ENCODE results near the gene IGFN1. TPM values are rescaled to one million over a fixed set of nuclear protein-coding genes. Genes with fewer than 3 reads are reported as not detected.
A peak's percentile ranks its signal among the peaks of the same experiment; 100 is the strongest.

IGFN1 gene
- total and polyA plus RNA-seq, 9 of the 15 experiments (the other 6 are each of a cell fraction or from before 2014, with no cell fraction given) = 0.04 TPM; not detected in 8

DNA sequence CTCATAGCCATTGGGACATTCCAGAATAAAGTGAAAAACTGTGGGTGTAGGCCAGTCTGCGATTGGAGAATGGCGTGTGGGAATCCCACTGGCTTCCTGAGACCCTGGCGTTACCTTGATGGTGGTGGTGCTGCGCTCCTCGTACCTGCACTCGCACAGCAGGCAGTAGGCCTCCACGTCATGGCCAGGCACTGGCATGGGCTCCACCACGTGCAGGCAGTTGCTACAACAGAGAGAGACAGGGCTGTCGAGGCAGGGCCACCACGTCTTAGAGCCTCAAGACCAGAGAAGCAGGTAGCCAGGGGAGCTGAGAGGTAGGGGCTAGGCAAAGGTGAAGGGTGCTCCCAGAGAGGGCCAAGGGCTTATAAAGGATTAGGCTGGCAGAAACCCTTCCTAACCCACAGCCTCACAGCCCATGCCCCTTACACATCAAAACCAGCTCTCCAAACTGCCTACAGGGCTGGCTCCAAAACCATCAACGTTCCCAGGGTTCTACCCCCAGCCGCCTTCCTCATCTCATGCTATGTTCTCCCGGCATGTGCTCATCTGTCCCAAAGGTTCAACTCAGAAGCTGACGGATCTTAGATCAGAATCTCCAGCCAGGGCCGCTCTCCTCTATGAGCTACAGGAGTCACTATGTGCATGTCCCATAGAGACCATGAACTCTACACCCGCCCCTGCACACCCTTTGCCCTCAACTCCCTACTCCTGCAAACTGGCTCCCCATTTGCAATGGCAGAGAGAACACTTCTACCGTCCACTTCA is 43.8 kb upstream of the IGFN1 start:
- no TSS peak for BruUV-seq (replicated peaks)

More for the DNA sequence above, 43.8 kb upstream of the IGFN1 start:
- Histone ChIP-seq H3K4me1 (replicated peaks in 1 of 2; ENCODE audit: control insufficient read depth in 2 of 2, insufficient read depth in 2 of 2, low read length in 2 of 2) (peaks cover 0 to 4% of the 10 kb centered on the region in 2 experiments; a peak in 3 of 5 replicates), H3K9ac (ENCODE audit: insufficient read depth in 1 of 2, low read depth in 2 of 2, low read length in 2 of 2) (0 out of 4 replicates have a peak overlapping the region, but pooled peaks of 1 of the 2 experiments have one; percentile 2), H2AFZ (ENCODE audit: low read depth, low read length) (no peak overlapping the region), H3K4me3 (no peak overlapping the region), H3K79me2 (ENCODE audit: control insufficient read depth, insufficient read depth, low read length) (no peaks in the 10 kb centered on the region), H3K9me1 (ENCODE audit: control insufficient read depth, insufficient read depth, low read length) (no peaks in the 10 kb centered on the region), H4K20me1 (replicated peaks; ENCODE audit: control insufficient read depth, insufficient read depth, low read length) (peaks cover 6% of the 10 kb centered on the region; the same call in 1 of the 2 replicates), H3K4me2 (ENCODE audit: insufficient read depth, low read length) (no peak overlapping the region), H3K27ac (ENCODE audit: extremely low read depth, low read depth, low read length) (no peak overlapping the region), H3K36me3 (ENCODE audit: control insufficient read depth, insufficient read depth, low read length) (peaks cover 100% of the 10 kb centered on the region), H3K27me3 (ENCODE audit: control insufficient read depth in 2 of 2, insufficient read depth in 2 of 2, low read length in 2 of 2) (no peaks in the 10 kb centered on the region), H3K9me3 (replicated peaks; ENCODE audit: control insufficient read depth, insufficient read depth, low read depth, low read length) (no peaks in the 10 kb centered on the region)
- ChIA-PET POLR2A (interaction anchor here (0.7 to 1.0 kb wide), 4 partner anchors 11 to 70 kb away, joined by 3 to 5 read pairs (median 4); no protein-coding TSS in a partner anchor), CTCF (ENCODE audit: low intra/inter-chr PET ratio) (no interaction called here)
- DNase-seq (ENCODE audit: extremely low read depth in 1 of 4, low spot score in 3 of 4) = no peak
- no peak for FAIRE-seq
- ATAC-seq = no peak
- WGBS (ENCODE audit: insufficient coverage, low coverage, missing lambda C conversion rate) = 77% methylated on average over 17 of the region's 17 CpGs
- intact Hi-C loops (cut with micrococcal nuclease) = no loop called here
- TF ChIP-seq RBFOX2 (IDR thresholded peaks at IDR 0.05; ENCODE audit: low read depth, low read length) = peak; percentile 37; the same call in 1 of the 2 replicates
- TF ChIP-seq, protein P1, sequence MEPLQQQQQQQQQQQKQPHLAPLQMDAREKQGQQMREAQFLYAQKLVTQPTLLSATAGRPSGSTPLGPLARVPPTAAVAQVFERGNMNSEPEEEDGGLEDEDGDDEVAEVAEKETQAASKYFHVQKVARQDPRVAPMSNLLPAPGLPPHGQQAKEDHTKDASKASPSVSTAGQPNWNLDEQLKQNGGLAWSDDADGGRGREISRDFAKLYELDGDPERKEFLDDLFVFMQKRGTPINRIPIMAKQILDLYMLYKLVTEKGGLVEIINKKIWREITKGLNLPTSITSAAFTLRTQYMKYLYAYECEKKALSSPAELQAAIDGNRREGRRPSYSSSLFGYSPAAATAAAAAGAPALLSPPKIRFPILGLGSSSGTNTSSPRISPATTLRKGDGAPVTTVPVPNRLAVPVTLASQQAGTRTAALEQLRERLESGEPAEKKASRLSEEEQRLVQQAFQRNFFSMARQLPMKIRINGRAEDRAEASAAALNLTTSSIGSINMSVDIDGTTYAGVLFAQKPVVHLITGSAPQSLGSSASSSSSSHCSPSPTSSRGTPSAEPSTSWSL (CRISPR knock-in tag; IDR thresholded peaks at IDR 0.05; ENCODE audit: borderline replicate concordance) = no peak
- in situ Hi-C loops (cut with MboI) = loop anchor here (5.0 kb wide), 1 partner anchor 70 kb away; no protein-coding TSS in a partner anchor

Data from K562 (cell line).